Activated CD4-positive, alpha-beta T cell treated with anti-CD3 and anti-CD28 coated beads for 24 hours (primary cell): Measurements from ENCODE around the gene PABPN1.
"Not testable (repeated sequence)": the region's sequence is repeated elsewhere in the genome, so short reads cannot be mapped to it uniquely, and the experiment has no call there.

ENCODE experiments used
- DNase-seq, 2 donors: peaks; one replicate each; pipeline ENCODE4 v3.0.0-alpha.2; 2020; ENCODE audit warnings: low read depth in 2 of 2

PABPN1 gene, protein sequence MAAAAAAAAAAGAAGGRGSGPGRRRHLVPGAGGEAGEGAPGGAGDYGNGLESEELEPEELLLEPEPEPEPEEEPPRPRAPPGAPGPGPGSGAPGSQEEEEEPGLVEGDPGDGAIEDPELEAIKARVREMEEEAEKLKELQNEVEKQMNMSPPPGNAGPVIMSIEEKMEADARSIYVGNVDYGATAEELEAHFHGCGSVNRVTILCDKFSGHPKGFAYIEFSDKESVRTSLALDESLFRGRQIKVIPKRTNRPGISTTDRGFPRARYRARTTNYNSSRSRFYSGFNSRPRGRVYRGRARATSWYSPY

DNA sequence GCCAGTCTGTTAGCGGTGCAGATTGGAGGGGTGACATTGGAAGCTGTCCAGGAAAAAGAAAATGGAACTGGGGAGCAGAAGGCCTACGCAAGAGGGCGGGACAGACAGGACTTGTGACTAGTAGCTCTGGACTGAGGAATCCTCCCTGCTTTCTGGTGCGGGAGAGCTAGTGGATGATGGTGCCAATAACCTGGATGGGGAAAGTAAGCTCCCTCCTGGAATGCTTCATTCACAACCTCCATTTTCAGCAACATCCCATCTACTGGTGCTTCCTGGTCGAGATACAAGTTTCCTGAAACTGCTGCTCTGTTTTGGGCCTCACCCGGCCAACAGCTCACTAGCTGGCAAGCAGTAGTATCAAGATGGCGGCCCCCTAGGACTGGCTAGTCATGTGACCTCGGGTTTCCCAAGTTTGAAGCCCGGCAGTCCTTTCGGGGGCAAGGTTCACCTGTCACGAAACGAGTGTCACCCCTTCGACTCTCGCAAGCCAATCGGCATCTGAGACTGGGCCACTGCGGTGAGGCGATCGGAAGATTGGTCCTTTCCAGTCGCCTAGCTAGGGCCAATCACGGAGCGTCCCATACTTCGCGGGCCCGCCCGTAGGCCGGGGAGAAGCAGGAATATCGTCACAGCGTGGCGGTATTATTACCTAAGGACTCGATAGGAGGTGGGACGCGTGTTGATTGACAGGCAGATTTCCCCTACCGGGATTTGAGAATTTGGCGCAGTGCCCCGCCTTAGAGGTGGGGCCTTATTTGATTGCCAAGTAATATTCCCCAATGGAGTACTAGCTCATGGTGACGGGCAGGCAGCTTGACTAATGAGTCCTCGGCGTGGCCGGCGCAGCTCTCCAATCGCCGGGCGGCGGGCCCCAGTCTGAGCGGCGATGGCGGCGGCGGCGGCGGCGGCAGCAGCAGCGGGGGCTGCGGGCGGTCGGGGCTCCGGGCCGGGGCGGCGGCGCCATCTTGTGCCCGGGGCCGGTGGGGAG, at the start of gene PABPN1:
Gene PABPN1 (plus strand): TSS at position 874 of the 988 bp plus-strand sequence. CDS start 13 bp downstream, at position 887.
- DNase-seq: peak; percentile 90 to 91

- no peak for DNase-seq
Measured at GRCh38 chr14:23275412-23275811, 45.8 kb upstream of the PABPN1 start.

GRCh38 chr14:23277189-23277588, 44.1 kb upstream of the PABPN1 start:
- no peak for DNase-seq

DNA sequence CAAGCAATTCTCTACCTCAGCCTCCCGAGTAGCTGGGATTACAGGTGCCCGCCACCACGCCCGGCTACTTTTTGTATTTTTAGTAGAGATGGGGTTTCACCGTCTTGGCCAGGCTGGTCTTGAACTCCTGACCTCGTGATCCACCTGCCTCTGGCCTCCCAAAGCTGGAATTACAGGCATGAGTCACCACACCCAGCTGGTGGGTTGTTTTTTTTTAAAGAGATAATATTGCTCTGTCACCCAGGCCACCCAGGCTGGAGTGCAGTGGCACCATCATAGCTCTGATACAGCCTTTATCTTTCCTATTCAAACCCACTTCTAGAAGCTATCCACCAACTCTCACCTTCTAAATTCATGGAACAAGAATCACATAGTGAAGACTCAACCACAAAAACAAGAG, 43.3 kb upstream of the PABPN1 start:
- DNase-seq: not testable (repeated sequence)

DNA sequence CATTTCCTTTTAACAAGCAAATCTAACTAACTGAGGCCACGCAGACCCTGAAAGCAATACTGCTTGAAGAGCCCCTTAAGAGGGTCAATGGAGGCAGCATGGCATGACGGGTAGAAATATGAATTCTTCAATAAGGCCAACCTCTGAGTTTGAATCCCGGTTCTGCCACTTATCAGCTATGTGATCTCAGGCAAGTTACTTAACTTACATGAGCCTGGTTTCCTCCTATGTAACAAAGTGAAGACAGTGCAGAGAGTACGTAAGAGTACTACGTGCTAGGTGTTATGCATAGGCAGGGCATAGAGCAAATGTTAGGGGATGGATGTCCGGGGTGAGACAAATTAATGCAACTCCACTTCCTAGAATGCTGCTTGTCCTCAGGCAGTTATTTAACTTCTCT, 40.0 kb upstream of the PABPN1 start:
- DNase-seq: no peak

- DNase-seq: no peak
Measured at GRCh38 chr14:23284654-23285529, 36.4 kb upstream of the PABPN1 start.

GRCh38 chr14:23285530-23286019, 35.7 kb upstream of the PABPN1 start:
- DNase-seq: no peak

- peak; percentile 97 to 98 for DNase-seq
Measured at GRCh38 chr14:23286020-23286901, 35.0 kb upstream of the PABPN1 start, which contains the start of gene HOMEZ. HOMEZ (minus strand) TSS chr14:23286132; CDS start chr14:23285952, 180 bp downstream.

GRCh38 chr14:23286902-23287479, 34.3 kb upstream of the PABPN1 start:
- no peak for DNase-seq

GRCh38 chr14:23294734-23295561, 26.3 kb upstream of the PABPN1 start:
- peak; percentile 34 to 38 for DNase-seq

DNA sequence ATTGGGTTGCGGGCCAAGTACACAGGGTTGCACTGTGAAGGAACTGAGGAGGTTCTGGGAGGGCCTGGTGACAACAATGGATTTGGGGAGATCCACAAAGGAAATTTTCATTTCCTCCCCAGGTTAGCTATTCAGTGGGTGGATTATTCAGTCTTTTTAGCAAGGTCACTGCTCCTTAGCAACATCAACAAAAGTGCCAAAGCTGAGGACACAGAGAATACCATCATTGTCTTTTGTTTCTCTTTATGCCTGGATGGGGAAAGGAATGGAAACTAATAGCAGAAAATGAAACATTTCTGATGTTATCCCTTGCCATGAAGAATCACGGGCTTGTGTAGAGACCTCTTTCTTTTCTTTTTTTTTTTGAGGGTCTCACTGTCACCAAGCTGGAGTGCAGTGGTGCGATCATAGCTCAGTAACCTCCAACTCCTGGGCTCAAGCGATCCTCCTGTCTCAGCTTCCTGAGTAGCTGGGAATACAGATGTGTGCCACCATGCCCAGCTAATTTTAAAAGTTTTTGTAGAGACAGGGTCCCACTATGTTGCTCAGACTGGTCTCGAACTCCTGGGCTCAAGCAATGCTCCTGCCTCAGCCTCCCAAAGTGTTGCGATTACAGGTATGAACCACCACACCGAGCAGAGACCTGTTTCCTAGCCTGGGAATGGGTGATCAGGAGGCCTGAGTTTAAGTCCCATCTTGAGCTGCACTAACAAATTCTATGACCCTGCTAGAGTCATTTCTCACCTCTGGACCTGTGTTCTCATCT, 25.1 kb upstream of the PABPN1 start:
- no peak for DNase-seq

DNA sequence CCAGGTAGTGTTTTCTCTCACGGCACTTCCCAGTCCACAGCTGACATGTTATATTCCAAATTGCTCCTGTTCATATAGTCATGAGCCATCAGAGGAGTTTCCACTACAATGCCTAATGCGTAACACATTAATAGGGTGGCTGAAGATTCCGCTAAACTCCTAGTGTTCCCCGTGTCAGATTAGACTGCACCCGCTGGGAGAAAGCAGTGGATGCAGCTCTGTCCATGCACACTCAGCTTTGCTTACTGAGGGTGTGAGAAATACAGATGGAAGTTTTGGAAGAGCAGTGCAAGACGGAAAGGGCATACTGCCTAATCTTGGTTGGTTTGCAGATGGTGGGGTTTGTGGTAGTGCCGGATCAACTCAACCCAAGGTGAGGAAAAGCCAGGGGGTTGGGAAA, 24.2 kb upstream of the PABPN1 start:
- DNase-seq: no peak

- no peak for DNase-seq
Measured at GRCh38 chr14:23297611-23298277, 23.5 kb upstream of the PABPN1 start.

- no peak for DNase-seq
Measured at GRCh38 chr14:23299211-23299957, 21.9 kb upstream of the PABPN1 start.

- DNase-seq: no peak
Measured at GRCh38 chr14:23299986-23300686, 21.1 kb upstream of the PABPN1 start.

- DNase-seq: no peak
Measured at GRCh38 chr14:23300687-23301223, 20.5 kb upstream of the PABPN1 start.
